Esophagus squamous epithelium (tissue), 4 donors: Measurements from ENCODE around the gene RBBP8NL.

Source experiments
- CTCF ChIP-seq, 6 experiments: fragments of 450-650 bp in 4 of 6; fragments of 200-600 bp in 2 of 6; sonication (generic) in 2 of 6; IDR thresholded peaks; one replicate each; pipeline ENCODE4 v1.5.1; 2016 to 2019; ENCODE audit warnings: antibody characterized with exemption in 6 of 6, mild to moderate bottlenecking in 4 of 6, moderate library complexity in 4 of 6
- POLR2A ChIP-seq, 4 donors: fragments of 450-650 bp; IDR thresholded peaks; one replicate each; pipeline ENCODE4 v1.6.1; 2017; ENCODE audit warnings: antibody characterized with exemption in 4 of 4, mild to moderate bottlenecking in 4 of 4, moderate library complexity in 3 of 4

- TF ChIP-seq POLR2A (IDR thresholded peaks at IDR 0.05) (no peak), CTCF (IDR thresholded peaks at IDR 0.05) (no peak)
Observed at GRCh38 chr20:62410746-62411478, 16.4 kb downstream of the RBBP8NL start.
